Measurements from ENCODE around the gene INF2. TPM values are rescaled to one million over a fixed set of nuclear protein-coding genes. Genes with fewer than 3 reads are reported as not detected.

INF2 gene
- total RNA-seq, 1 donor from 2014 or later: 26.6 TPM

DNA sequence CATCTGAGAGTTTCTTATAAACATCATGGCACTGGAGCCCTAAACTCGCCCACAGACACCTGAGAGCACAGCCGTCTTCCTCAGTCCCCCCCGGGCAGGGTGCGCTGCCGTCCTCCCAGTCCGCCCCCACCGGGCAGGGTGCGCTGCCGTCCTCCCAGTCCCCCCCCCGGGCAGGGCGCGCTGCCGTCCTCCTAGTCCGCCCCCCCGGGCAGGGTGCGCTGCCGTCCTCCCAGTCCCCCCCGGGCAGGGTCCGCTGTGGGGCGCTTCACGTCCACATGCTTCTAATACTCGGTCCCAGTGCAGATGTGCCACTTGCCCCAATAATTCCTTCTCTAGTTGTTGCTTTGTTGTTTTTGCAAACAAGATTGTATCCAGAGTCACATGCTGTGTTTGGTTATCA lies 27.7 kb downstream of the INF2 start:
- TF ChIP-seq, protein P1, sequence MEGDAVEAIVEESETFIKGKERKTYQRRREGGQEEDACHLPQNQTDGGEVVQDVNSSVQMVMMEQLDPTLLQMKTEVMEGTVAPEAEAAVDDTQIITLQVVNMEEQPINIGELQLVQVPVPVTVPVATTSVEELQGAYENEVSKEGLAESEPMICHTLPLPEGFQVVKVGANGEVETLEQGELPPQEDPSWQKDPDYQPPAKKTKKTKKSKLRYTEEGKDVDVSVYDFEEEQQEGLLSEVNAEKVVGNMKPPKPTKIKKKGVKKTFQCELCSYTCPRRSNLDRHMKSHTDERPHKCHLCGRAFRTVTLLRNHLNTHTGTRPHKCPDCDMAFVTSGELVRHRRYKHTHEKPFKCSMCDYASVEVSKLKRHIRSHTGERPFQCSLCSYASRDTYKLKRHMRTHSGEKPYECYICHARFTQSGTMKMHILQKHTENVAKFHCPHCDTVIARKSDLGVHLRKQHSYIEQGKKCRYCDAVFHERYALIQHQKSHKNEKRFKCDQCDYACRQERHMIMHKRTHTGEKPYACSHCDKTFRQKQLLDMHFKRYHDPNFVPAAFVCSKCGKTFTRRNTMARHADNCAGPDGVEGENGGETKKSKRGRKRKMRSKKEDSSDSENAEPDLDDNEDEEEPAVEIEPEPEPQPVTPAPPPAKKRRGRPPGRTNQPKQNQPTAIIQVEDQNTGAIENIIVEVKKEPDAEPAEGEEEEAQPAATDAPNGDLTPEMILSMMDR (IDR thresholded peaks at IDR 0.05; ENCODE audit: insufficient read depth, low read length, severe bottlenecking): no peak
- H3K27me3 ChIP-seq (ENCODE audit: control insufficient read depth, insufficient read depth, low read length): no peaks in the 10 kb centered on the region
- FAIRE-seq (no peak), DNase-seq (ENCODE audit: low read depth) (no peak)
- no peak overlapping the region for H3K4me3 ChIP-seq (ENCODE audit: low read depth, low read length)
- peaks cover 38% of the 10 kb centered on the region for H3K36me3 ChIP-seq (ENCODE audit: control insufficient read depth, insufficient read depth, low read length)

DNA sequence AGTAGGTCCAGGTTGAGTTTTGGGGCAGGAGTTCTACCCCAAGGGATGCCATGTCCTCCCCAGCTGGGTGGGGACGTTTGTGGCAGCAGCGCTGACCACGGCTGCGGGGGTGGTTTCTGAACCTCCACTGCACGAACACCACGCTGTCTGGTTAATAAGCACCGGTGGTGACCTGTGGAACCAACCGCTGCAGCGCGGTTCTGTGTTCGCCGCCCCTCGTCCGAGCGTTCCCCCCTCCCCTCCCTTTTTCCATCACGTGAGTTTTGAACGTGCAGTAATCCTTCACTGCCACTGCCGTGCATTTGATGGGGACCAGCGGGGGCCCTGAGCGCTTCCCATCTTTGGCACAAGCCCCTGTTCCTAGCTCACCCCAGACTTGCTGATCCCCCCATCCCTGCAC lies 28.2 kb downstream of the INF2 start:
- H3K36me3 ChIP-seq (ENCODE audit: control insufficient read depth, insufficient read depth, low read length): peaks cover 34% of the 10 kb centered on the region
- H3K4me3 ChIP-seq (ENCODE audit: low read depth, low read length): no peak overlapping the region
- TF ChIP-seq, protein P1 (IDR thresholded peaks at IDR 0.05; ENCODE audit: insufficient read depth, low read length, severe bottlenecking): no peak
- DNase-seq (ENCODE audit: low read depth) (no peak), FAIRE-seq (no peak)
- H3K27me3 ChIP-seq (ENCODE audit: control insufficient read depth, insufficient read depth, low read length): no peaks in the 10 kb centered on the region

DNA sequence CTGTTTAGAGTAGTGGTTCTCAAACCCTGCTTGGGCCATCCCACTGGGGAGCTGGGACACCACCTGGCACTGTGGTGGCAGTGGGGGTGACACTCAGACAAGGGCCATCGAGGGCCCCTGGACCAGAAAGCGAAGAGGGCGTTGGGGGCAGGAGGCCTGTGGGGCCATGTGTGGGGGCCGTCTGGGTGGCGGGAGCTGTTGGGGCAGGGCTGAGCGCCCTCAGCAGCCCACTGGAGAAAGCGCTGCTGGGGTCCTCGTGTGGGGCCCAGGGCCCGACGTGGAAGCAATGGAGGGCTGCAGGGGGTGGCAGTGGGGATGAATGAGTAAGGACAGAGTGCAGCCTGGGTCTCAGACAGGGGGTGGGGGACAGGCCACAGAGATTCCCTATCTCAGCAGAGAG lies 28.7 kb downstream of the INF2 start:
- FAIRE-seq (no peak), DNase-seq (ENCODE audit: low read depth) (no peak)
- Histone ChIP-seq H3K4me3 (ENCODE audit: low read depth, low read length) (no peak overlapping the region), H3K36me3 (ENCODE audit: control insufficient read depth, insufficient read depth, low read length) (peaks cover 32% of the 10 kb centered on the region), H3K27me3 (ENCODE audit: control insufficient read depth, insufficient read depth, low read length) (no peaks in the 10 kb centered on the region)
- TF ChIP-seq, protein P1 (IDR thresholded peaks at IDR 0.05; ENCODE audit: insufficient read depth, low read length, severe bottlenecking): no peak

DNA sequence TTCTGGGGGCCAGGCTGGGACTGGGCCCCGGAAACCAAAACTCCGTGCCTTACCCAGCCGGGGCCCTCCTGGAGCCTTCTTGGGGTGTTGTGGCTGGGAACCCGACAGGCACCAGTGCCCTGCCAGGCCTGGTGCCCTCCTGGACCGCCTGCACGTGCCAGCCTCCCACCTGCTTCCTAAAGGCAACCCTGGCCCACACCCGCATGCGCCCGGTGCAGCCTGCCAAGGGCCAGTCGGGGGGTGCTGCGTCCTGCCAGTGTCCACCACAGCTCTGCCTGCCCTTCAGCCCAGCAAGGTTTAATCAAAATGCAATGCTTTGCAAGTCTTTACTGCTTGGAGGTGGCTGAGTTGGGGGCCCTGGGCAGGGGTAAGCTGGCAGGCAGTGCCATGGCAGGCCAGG lies 29.5 kb downstream of the INF2 start:
- H3K27me3 ChIP-seq (ENCODE audit: control insufficient read depth, insufficient read depth, low read length): no peaks in the 10 kb centered on the region
- no peak overlapping the region for H3K4me3 ChIP-seq (ENCODE audit: low read depth, low read length)
- FAIRE-seq: no peak
- H3K36me3 ChIP-seq (ENCODE audit: control insufficient read depth, insufficient read depth, low read length): peaks cover 30% of the 10 kb centered on the region
- TF ChIP-seq, protein P1 (IDR thresholded peaks at IDR 0.05; ENCODE audit: insufficient read depth, low read length, severe bottlenecking): no peak
- no peak for DNase-seq (ENCODE audit: low read depth)

DNA sequence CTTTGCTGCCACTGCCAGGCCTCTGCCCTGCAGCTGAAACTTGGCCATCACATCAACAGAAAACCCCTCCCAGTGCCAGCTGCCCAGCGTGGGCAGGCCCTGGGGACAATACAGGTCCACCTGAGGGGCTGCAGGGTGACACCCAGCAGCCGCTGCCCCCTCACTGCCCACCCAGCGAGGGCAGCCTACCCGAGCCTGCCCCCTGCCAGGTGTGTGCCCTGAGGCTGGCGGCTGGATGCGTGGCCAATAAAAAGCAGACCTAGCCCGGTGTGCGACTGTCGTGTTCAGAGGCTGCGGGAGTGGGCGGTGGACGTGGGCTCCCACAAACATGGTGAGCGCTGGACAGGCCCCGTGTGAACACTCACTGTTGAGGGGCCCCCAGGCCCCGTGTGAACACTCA lies 29.9 kb downstream of the INF2 start:
- no peak for DNase-seq (ENCODE audit: low read depth)
- Histone ChIP-seq H3K4me3 (ENCODE audit: low read depth, low read length) (no peak overlapping the region), H3K27me3 (ENCODE audit: control insufficient read depth, insufficient read depth, low read length) (no peaks in the 10 kb centered on the region), H3K36me3 (ENCODE audit: control insufficient read depth, insufficient read depth, low read length) (peaks cover 27% of the 10 kb centered on the region)
- TF ChIP-seq, protein P1 (IDR thresholded peaks at IDR 0.05; ENCODE audit: insufficient read depth, low read length, severe bottlenecking): no peak
- FAIRE-seq: no peak
